ENCODE measurements around the gene CAVIN3. TPM values are rescaled to one million over a fixed set of nuclear protein-coding genes. Genes with fewer than 3 reads are reported as not detected.

Gene CAVIN3, protein sequence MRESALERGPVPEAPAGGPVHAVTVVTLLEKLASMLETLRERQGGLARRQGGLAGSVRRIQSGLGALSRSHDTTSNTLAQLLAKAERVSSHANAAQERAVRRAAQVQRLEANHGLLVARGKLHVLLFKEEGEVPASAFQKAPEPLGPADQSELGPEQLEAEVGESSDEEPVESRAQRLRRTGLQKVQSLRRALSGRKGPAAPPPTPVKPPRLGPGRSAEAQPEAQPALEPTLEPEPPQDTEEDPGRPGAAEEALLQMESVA
- polyA plus RNA-seq (ENCODE audit: insufficient read length in 4 of 4) = 10 to 100 TPM; 13.3 to 25.4 (median 18.4) TPM

GRCh38 chr11:6320411-6321155, at the start of gene CAVIN3:
TSS of gene CAVIN3 (minus strand) at chr11:6320501. CDS start at chr11:6320476, 25 bp downstream.
- peak; percentile 25 to 32 (median 32) for DNase-seq (ENCODE audit: low read depth in 4 of 4, low spot score in 2 of 4)

DNA sequence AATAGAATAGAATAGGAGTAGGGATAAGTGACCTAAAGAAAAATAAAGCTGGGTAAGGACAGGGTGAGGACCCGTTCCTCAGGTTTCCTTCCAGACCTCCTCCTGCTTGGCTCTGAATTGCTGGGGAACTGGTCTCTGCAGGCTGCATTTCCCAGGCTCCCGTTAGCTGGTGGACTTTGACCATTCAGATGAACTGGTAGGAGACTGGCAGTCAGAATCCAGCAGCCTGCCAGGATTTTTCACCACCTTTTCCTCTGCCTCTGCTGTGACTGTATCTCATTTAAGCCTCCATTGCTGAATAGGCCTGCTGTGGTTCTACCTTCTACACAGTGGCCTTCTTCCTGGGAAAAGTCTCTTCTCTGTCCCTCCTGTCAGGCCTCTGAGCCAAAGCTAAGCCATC, 45.4 kb upstream of the CAVIN3 start:
- DNase-seq (ENCODE audit: low read depth in 4 of 4, low spot score in 2 of 4) = no peak

GRCh38 chr11:6362873-6363678, 42.8 kb upstream of the CAVIN3 start:
- peak in 3 of 4 donors; percentile 28 to 65 (median 35) for DNase-seq (ENCODE audit: low read depth in 4 of 4, low spot score in 2 of 4)

GRCh38 chr11:6362185-6362872, 42.0 kb upstream of the CAVIN3 start:
- DNase-seq (ENCODE audit: low read depth in 4 of 4, low spot score in 2 of 4) = no peak

GRCh38 chr11:6360183-6360582, 39.9 kb upstream of the CAVIN3 start:
- no peak for DNase-seq (ENCODE audit: low read depth in 4 of 4, low spot score in 2 of 4)

DNA sequence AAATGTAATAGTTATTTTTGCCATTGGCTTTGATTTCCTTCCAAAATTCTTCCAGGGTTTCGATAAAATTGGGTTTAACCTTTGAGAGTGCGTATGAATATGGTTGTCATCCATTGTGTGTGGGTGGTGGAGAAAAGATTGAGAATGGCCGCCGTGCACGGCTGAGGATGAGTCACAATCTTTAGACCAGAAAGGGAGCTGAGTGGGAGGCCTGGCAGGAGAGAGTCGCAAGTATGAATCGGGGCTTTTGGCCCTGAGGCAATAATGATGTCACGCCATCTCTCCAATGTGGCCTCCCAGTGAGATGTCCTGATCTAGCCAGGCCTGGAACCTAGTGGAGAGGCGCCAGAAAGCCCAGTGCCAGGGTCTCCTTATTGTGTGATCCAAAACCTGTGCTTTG, 36.9 kb upstream of the CAVIN3 start:
- no peak for DNase-seq (ENCODE audit: low read depth in 4 of 4, low spot score in 2 of 4)

DNA sequence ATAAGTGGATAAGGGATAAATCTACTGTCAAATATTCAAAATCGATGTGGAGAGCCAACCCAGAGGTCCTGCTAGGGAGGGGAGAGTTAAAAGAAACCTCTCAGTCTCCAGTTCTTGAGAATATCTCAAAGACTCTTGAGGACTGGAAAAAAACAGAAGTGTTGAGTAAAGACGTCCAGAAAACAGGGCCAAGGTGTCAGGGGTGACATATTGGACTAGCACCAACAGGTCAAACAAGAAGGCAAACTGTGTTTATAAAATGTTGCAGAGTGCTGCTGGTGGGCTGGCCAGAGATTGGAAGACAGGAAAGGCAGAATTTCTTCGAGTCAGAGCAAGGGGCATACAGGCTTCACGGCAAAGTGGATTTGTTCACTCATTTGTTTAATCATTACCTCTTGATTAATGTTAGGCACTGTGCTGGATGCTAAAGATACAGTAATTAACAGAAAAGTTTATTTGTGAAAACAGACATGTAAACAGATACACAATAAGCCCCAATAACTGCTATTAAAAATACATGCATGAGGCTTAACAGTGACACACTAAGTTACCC, 36.3 kb upstream of the CAVIN3 start:
- no peak for DNase-seq (ENCODE audit: low read depth in 4 of 4, low spot score in 2 of 4)

DNA sequence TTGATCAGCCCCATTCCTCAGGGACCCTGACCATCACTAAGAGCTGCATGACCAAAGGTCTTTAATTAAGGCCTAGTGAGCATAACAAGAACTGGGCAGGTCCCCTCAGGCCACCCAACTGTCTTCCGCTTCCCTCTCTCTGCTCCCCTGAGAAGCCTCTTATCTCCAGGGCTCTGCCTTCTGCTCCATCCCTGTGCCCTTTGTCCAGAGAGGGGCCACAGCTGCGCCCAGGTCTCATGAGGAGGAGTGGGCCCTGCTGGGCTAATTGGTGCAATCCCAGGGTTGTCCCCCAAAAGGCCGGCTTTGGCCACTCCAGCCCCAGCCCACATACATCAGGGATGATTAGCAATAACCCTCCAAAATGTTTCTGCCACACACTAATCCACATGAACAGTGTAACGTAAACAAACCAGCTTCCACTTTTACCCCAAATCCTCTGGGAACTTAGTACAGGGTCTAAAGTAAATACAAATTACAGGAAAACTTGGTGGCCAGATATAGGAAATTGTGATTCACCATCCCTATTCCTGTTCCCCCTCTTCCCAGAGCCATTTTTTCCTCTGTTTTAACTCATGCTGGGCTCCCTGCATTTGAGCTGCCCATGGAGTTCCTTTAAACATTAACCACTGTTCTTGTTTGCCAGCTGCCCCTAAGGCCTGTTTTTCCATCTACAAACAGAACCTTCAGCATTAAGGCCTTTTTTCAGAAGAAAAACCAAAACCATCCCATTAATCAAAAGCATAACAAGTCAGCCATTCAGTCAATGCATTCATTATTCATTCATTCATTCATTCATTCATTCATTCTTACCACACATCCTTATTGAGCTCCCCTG, 34.6 kb upstream of the CAVIN3 start:
- no peak for DNase-seq (ENCODE audit: low read depth in 4 of 4, low spot score in 2 of 4)

- DNase-seq (ENCODE audit: low read depth in 4 of 4, low spot score in 2 of 4) = peak; percentile 25 to 52 (median 33)
These were observed 33.2 kb upstream of the CAVIN3 start for GRCh38 chr11:6353367-6353987.

DNA sequence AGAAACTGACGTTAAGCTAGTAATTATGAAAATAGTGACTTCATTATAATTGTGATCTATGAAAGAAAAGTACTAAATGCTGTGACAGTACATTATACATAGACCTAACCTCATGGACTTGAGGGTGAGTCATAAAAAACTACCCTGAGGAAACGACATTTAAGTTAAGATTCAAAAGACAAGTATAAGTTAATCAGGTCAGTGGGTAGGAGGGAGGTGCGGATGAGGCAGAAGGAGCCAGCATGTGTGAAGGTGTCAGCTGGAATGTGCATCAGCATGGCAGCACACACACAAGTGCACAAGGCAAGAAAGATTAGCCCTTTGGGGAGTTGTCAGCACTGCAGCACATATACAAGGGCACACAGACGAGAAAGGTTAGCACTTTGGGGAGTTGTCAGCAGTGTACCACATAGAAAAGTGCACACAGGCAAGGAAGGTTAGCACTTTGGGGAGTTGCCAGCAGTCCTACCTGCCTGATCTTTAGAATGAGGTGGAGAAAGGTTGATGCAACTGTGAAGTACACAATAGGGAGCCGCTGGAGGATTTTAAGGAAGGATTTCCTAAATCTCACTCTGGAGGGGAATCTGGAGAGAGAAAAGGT, 31.6 kb upstream of the CAVIN3 start:
- no peak for DNase-seq (ENCODE audit: low read depth in 4 of 4, low spot score in 2 of 4)

DNA sequence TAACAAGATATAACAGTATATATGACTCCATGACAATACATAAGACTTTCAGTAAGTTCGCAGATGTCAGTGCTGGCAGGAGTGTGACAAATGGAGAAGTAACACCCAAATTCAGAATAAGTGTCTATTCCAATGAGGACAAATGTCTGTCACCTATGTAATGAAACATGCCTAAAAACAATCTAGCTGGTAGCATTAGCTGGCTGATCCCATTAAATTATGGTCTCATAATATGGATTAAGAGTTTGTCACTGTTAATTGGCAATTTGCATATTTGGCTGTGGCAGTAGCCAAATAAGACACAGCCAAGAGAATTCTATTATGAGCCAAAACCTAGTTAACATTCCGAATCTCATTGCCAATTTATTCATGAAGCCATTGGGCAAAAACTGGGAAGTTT, 30.2 kb upstream of the CAVIN3 start:
- no peak for DNase-seq (ENCODE audit: low read depth in 4 of 4, low spot score in 2 of 4)

DNA sequence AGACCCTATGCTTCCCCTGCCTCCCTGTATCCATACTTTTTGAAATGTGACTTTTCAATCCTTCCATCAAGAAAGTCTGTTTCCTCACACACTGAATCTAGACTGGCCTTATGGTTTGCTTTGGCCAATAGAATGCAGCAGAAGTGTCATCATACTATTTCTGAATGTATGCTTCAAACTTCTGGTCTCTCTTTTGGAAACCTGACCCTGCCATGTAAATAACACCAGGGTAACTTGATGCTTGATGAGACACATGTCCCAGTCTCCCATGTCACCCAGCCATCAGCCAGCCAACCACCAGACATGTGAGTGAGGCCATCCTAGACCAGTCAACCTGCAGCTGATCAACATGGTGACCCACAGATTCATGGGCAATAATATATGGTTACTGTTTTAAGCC, 29.7 kb upstream of the CAVIN3 start:
- DNase-seq (ENCODE audit: low read depth in 4 of 4, low spot score in 2 of 4) = no peak

DNA sequence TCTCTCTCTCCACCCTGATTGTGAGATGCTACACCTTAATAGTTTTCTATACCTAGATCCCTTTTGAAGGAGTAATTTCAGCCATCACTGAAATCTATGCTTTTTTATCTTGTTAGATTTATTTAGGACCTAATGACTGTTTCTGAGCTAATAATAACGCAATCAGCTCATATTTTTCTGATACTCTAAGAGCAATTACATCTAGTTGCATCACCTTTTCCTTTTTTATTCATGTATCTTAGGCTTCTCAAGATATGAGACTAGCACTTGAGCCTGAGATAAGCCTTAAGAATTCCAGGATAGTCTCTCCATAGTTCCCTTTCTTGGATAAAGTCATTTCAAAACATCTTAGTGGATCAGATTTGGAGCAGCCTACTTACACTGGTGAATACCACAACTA, 25.1 kb upstream of the CAVIN3 start:
- DNase-seq (ENCODE audit: low read depth in 4 of 4, low spot score in 2 of 4) = no peak

DNA sequence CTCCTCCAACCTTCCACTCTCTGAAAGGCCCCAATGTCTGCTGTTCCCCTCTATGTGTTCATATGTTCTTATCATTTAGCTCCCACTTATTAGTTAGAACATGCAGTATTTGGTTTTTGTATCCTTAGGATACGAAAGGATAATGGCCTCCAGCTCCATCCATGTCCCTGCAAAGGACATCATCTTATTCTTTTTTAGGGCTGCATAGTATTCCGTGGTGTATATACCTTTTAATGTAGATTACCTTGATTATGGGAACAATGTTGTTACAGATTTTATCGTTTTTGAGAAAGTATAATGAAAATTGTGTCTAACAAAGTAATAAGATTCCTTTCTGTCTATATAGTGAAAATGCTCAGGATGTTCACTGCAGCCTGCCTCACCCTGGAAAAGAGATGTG, 16.0 kb upstream of the CAVIN3 start:
- no peak for DNase-seq (ENCODE audit: low read depth in 4 of 4, low spot score in 2 of 4)

- no peak for DNase-seq (ENCODE audit: low read depth in 4 of 4, low spot score in 2 of 4)
These were observed 14.5 kb upstream of the CAVIN3 start for GRCh38 chr11:6334806-6335205.

DNA sequence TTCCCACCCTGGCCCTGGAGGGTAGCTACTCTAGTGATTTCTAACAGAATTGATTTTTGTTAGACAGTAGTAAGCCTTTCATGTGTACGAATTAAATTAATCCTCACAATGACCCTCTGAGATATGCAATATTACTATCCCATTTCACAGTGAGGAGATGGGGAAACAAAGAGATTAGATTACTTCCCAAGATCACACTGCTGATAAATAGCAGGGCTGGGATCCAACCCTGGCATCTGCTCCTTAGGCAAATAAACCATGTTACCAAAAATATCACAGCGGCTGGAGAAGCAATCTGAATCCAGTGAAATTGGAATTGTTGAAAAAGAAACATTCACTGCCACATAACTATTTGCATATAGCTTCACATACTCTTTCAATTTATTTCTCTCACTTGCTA, 12.8 kb upstream of the CAVIN3 start:
- DNase-seq (ENCODE audit: low read depth in 4 of 4, low spot score in 2 of 4) = no peak

GRCh38 chr11:6332066-6332465, 11.8 kb upstream of the CAVIN3 start:
- no peak for DNase-seq (ENCODE audit: low read depth in 4 of 4, low spot score in 2 of 4)

DNA sequence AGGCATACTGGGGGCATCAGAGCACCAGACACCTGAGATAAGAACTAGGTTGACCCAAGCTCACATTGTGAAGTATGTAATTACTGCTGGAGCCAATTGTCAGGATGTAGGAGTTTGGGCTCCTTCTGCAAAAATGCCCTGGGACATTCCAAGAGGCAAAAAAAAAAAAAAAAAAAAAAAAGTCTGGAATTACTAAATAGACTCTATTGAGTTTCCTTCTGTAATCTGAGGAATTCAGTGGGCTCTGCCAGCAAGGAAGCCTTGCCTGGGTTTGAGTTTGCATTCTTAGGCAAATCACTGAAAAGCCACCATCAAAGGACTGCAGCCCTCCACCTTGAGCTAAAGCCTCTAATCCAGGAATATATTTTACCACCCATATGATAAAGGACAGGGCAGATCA, 8.0 kb upstream of the CAVIN3 start:
- no peak for DNase-seq (ENCODE audit: low read depth in 4 of 4, low spot score in 2 of 4)

DNA sequence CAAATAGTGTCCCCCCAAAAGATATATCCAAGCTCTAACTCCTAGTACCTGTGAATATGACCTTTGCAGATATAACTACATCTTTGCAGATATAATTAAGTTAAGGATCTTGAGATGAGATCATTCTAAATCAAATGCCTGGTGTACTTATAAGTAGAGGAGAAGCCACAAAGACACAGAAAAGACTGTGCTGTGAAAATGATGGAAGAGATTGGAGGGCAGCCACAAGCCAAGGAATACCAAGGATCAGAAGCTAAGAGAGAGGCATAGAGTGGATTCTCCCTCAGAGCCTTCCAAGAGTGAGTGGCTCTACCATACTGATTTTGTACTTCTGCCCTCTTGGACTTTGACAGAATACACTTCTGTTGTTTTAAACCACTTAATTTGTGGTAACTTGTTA, 7.5 kb upstream of the CAVIN3 start:
- DNase-seq (ENCODE audit: low read depth in 4 of 4, low spot score in 2 of 4) = no peak
